Karpas-422 (cell line): ENCODE results near the gene ACO2. TPM values are rescaled to one million over a fixed set of nuclear protein-coding genes. Genes with fewer than 3 reads are reported as not detected.

Experiments used
- total RNA-seq: library from RNA; depleted of rRNA; stranded (reverse); fragments of >200 nt; shearing (Covaris generic); gene quantifications from 2 replicates; pipeline ENCODE4 v1.2.3, GENCODE V29; 2014; ENCODE audit warnings: low replicate concordance; rRNA removed

ACO2 gene
- total RNA-seq, 1 experiment from 2014 or later: 67.7 TPM

Other genes starting within 250 kb of the ACO2 start
- gene CHADL, start 228.2 kb upstream of the ACO2 start, total RNA-seq: 0.90 TPM in 1 of 2 replicates, not detected in the other
- 26.3 and 47.3 TPM in 2 replicates for gene RANGAP1, start 182.9 kb upstream of the ACO2 start, total RNA-seq
- gene ZC3H7B, start 167.6 kb upstream of the ACO2 start, total RNA-seq: 18.1 and 34.2 TPM in 2 replicates
- gene TEF, start 87.2 kb upstream of the ACO2 start, total RNA-seq: 4.4 and 6.8 TPM in 2 replicates
- 43.7 and 46.8 TPM in 2 replicates for gene TOB2, start 22.3 kb upstream of the ACO2 start, total RNA-seq
- 43.2 and 90.3 TPM in 2 replicates for gene PHF5A, start 425 bp upstream of the ACO2 start, total RNA-seq
- 13.2 and 17.1 TPM in 2 replicates for gene POLR3H, start 75.4 kb downstream of the ACO2 start, total RNA-seq
- not detected in 2 replicates for gene CSDC2, start 91.9 kb downstream of the ACO2 start, total RNA-seq
- gene PMM1, start 120.7 kb downstream of the ACO2 start, total RNA-seq: 10.0 and 15.2 TPM in 2 replicates
- 27.9 and 76.0 TPM in 2 replicates for gene DESI1, start 151.9 kb downstream of the ACO2 start, total RNA-seq
- 173 and 248 TPM in 2 replicates for gene XRCC6, start 152.2 kb downstream of the ACO2 start, total RNA-seq
- gene SNU13, start 219.8 kb downstream of the ACO2 start, total RNA-seq: 148 and 185 TPM in 2 replicates
- 4.9 and 8.2 TPM in 2 replicates for gene MEI1, start 230.4 kb downstream of the ACO2 start, total RNA-seq